ENCODE results near the gene TRPV2. TPM values are rescaled to one million over a fixed set of nuclear protein-coding genes. Genes with fewer than 3 reads are reported as not detected.

TRPV2 gene
- total RNA-seq, 2 experiments from 2014 or later: 4.9 to 10.5 TPM

GRCh38 chr17:16380640-16381495, 34.5 kb upstream of the TRPV2 start, which contains the start of gene UBB:
UBB (plus strand) TSS chr17:16381091; CDS start chr17:16381908, 817 bp downstream.
- Histone ChIP-seq H2AFZ (ENCODE audit: low read length) (peak within 1 kb of the TSS; percentile 75), H3K9me3 (ENCODE audit: low read length) (no peaks in the 10 kb centered on the region), H3K4me2 (ENCODE audit: low read length) (peak within 1 kb of the TSS; percentile 88), H3K27ac (ENCODE audit: low read depth, low read length, poor library complexity, severe bottlenecking) (peak within 1 kb of the TSS; percentile 73), H3K4me3 (ENCODE audit: low read depth, low read length, poor library complexity, severe bottlenecking) (peak within 1 kb of the TSS; percentile 94), H3K4me1 (ENCODE audit: insufficient read depth, low read length, poor library complexity, severe bottlenecking) (peaks cover 30% of the 10 kb centered on the region), H3K79me2 (ENCODE audit: insufficient read depth, low read depth, low read length) (peaks cover 33% of the 10 kb centered on the region), H3K9me2 (ENCODE audit: insufficient read depth, low read length) (no peaks in the 10 kb centered on the region), H4K20me1 (ENCODE audit: insufficient read depth, low read length) (peaks cover 14% of the 10 kb centered on the region; the same call in 1 of the 2 replicates), H3K36me3 (ENCODE audit: insufficient read depth, low read length) (peaks cover 30% of the 10 kb centered on the region)
- DNase-seq (ENCODE audit: low spot score): peak; percentile 98
- BruUV-seq (replicated peaks): no TSS peak
- ChIA-PET CTCF (ENCODE audit: unreplicated experiment) (interaction anchor here (1.0 kb wide), 1 partner anchor 17 kb away, joined by 4 read pairs; no protein-coding TSS in a partner anchor), POLR2A (interaction anchor here (0.6 to 1.3 kb wide), 10 partner anchors 11 to 576 kb away, joined by 3 to 10 read pairs (median 3); partner anchors contain the start of gene TRPV2)
- intact Hi-C loops (cut with micrococcal nuclease; ENCODE audit: unreplicated experiment): loop anchor here (2.0 kb wide), 3 partner anchors 28 to 164 kb away; partner anchors contain the start of genes CENPV and PIGL
- TF ChIP-seq CTCF (conservative IDR thresholded peaks at IDR 0.05; ENCODE audit: low read length) (peak; percentile 42), EZH2phosphoT487 (IDR thresholded peaks at IDR 0.05; ENCODE audit: borderline replicate concordance, low read depth, low read length) (no peak)

- Histone ChIP-seq H3K9me3 (ENCODE audit: low read length) (no peaks in the 10 kb centered on the region), H3K36me3 (ENCODE audit: insufficient read depth, low read length) (peaks cover 30% of the 10 kb centered on the region), H2AFZ (ENCODE audit: low read length) (peak overlapping the region; percentile 7; the same call in 1 of the 2 replicates), H3K79me2 (ENCODE audit: insufficient read depth, low read depth, low read length) (peaks cover 33% of the 10 kb centered on the region), H3K27ac (ENCODE audit: low read depth, low read length, poor library complexity, severe bottlenecking) (peak overlapping the region; percentile 73), H3K9me2 (ENCODE audit: insufficient read depth, low read length) (no peaks in the 10 kb centered on the region), H4K20me1 (ENCODE audit: insufficient read depth, low read length) (peaks cover 14% of the 10 kb centered on the region; the same call in 1 of the 2 replicates), H3K4me3 (ENCODE audit: low read depth, low read length, poor library complexity, severe bottlenecking) (peak overlapping the region; percentile 94), H3K4me1 (ENCODE audit: insufficient read depth, low read length, poor library complexity, severe bottlenecking) (peaks cover 33% of the 10 kb centered on the region), H3K4me2 (ENCODE audit: low read length) (peak overlapping the region; percentile 88)
- ChIA-PET CTCF (ENCODE audit: unreplicated experiment) (interaction anchor here (1.0 kb wide), 1 partner anchor 18 kb away, joined by 4 read pairs; no protein-coding TSS in a partner anchor), POLR2A (interaction anchor here (1.1 to 1.3 kb wide), 2 partner anchors 34 to 57 kb away, joined by 3 to 10 read pairs; partner anchors contain the start of gene TRPV2)
- BruUV-seq (replicated peaks): no TSS peak
- TF ChIP-seq CTCF (conservative IDR thresholded peaks at IDR 0.05; ENCODE audit: low read length) (no peak), EZH2phosphoT487 (IDR thresholded peaks at IDR 0.05; ENCODE audit: borderline replicate concordance, low read depth, low read length) (no peak)
- DNase-seq (ENCODE audit: low spot score): no peak
- intact Hi-C loops (cut with micrococcal nuclease; ENCODE audit: unreplicated experiment): loop anchor here (2.0 kb wide), 3 partner anchors 29 to 165 kb away; partner anchors contain the start of genes CENPV and PIGL
These were observed 33.9 kb upstream of the TRPV2 start for GRCh38 chr17:16381496-16381820.

Measured in OCI-LY7 (cell line).